Breast epithelium (tissue), 4 donors: ENCODE data around the gene PLA2G4D. TPM values are rescaled to one million over a fixed set of nuclear protein-coding genes. Genes with fewer than 3 reads are reported as not detected.
"Not testable (repeated sequence)": the region's sequence is repeated elsewhere in the genome, so short reads cannot be mapped to it uniquely, and the experiment has no call there.

ENCODE experiments used
- DNase-seq, 2 donors: peaks; one replicate each; pipeline ENCODE4 v3.0.0-alpha.2; 2019; ENCODE audit warnings: low spot score in 2 of 2
- H3K27ac ChIP-seq, 2 donors: fragments of 200-600 bp; sonication (generic) in 1 of 2; one replicate each; pipeline ENCODE4 v1.5.1; 2016 to 2019; ENCODE audit warnings: mild to moderate bottlenecking in 1 of 2
- H3K27me3 ChIP-seq, 2 donors: fragments of 200-600 bp; sonication (generic) in 1 of 2; one replicate each; pipeline versions ENCODE4 v1.5.1 to v1.6.0; 2017 to 2019; ENCODE audit warnings: control low read depth in 1 of 2, mild to moderate bottlenecking in 1 of 2
- H3K36me3 ChIP-seq: fragments of 200-600 bp; one replicate; pipeline ENCODE4 v1.5.1; 2019
- H3K4me1 ChIP-seq, 2 donors: fragments of 200-600 bp; sonication (generic); one replicate each; pipeline ENCODE4 v1.5.1; 2016 to 2019; ENCODE audit warnings: control low read depth in 1 of 2
- H3K4me3 ChIP-seq, 3 donors: fragments of 200-600 bp; sonication (generic); 1 replicate in 2 of 3; 2 replicates in 1 of 3; pipeline ENCODE4 v1.5.1; 2016 to 2019; ENCODE audit warnings: mild to moderate bottlenecking in 3 of 3, moderate library complexity in 2 of 3
- H3K9me3 ChIP-seq, 2 donors: fragments of 200-600 bp; sonication (generic) in 1 of 2; one replicate each; pipeline ENCODE4 v1.5.1; 2016 to 2019; ENCODE audit warnings: control low read depth in 1 of 2
- POLR2A ChIP-seq: fragments of 450-650 bp; IDR thresholded peaks from one replicate; pipeline ENCODE4 v1.6.1; 2016; ENCODE audit warnings: antibody characterized with exemption, mild to moderate bottlenecking, moderate library complexity
- POLR2AphosphoS5 ChIP-seq, 3 donors: sonication (generic); formaldehyde crosslinking; IDR thresholded peaks; one replicate each; pipeline ENCODE4 v1.6.1; 2017; ENCODE audit warnings: antibody characterized with exemption in 3 of 3
- intact Hi-C: fragments of 100-400 bp; cut with DNase I; formaldehyde crosslinking; loops from one replicate; pipeline ENCODE4 v1.15.1; 2023; ENCODE audit warnings: low total_unique reads
- total RNA-seq, 3 donors: library from RNA; depleted of rRNA; stranded (reverse); fragments of >200 nt; gene quantifications; one replicate each; pipeline ENCODE4 v1.1.0, GENCODE V29; 2016
- TF ChIP-seq, protein P1 (sequence below), 3 donors: fragments of 450-650 bp; IDR thresholded peaks; one replicate each; pipeline ENCODE4 v1.5.1; 2016 to 2017; ENCODE audit warnings: antibody characterized with exemption in 3 of 3, mild to moderate bottlenecking in 3 of 3, moderate library complexity in 3 of 3

PLA2G4D gene
- total RNA-seq, 3 donors from 2014 or later: not detected

- Histone ChIP-seq H3K27me3 (no peaks in the 10 kb centered on the region), H3K9me3 (no peaks in the 10 kb centered on the region), H3K27ac (no peak overlapping the region), H3K4me3 (no peak overlapping the region), H3K36me3 (no peaks in the 10 kb centered on the region), H3K4me1 (no peaks in the 10 kb centered on the region)
- intact Hi-C loops: no loop called here
- TF ChIP-seq, protein P1, sequence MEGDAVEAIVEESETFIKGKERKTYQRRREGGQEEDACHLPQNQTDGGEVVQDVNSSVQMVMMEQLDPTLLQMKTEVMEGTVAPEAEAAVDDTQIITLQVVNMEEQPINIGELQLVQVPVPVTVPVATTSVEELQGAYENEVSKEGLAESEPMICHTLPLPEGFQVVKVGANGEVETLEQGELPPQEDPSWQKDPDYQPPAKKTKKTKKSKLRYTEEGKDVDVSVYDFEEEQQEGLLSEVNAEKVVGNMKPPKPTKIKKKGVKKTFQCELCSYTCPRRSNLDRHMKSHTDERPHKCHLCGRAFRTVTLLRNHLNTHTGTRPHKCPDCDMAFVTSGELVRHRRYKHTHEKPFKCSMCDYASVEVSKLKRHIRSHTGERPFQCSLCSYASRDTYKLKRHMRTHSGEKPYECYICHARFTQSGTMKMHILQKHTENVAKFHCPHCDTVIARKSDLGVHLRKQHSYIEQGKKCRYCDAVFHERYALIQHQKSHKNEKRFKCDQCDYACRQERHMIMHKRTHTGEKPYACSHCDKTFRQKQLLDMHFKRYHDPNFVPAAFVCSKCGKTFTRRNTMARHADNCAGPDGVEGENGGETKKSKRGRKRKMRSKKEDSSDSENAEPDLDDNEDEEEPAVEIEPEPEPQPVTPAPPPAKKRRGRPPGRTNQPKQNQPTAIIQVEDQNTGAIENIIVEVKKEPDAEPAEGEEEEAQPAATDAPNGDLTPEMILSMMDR (IDR thresholded peaks at IDR 0.05): no peak
- TF ChIP-seq POLR2A (no peak), POLR2AphosphoS5 (IDR thresholded peaks at IDR 0.05) (no peak)
- no peak for DNase-seq
Observed at GRCh38 chr15:42100021-42100800, 5.8 kb upstream of the PLA2G4D start.

DNA sequence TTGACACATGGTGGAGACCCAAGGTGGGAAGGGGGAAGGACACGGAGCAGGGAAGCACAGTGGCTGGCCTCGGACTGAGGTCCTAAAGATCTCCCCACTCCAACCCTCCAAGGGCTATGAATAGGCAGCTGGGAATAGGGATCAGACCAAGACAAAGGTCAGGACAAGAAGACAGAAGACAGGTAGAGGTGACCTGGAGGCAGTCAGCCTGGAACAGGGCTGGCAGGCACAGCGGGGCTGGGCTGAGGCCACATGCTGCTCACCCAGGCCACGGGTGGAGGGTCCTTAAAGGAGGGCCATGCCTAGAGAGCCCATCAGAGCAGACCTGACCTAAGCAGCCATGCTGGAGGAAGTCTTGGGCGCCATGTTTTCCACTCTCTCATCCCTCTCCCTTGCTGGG, 2.7 kb upstream of the PLA2G4D start:
- Histone ChIP-seq H3K4me3 (no peak overlapping the region), H3K9me3 (no peaks in the 10 kb centered on the region), H3K4me1 (peaks cover 0 to 9% of the 10 kb centered on the region in 2 donors), H3K27ac (no peak overlapping the region), H3K27me3 (no peaks in the 10 kb centered on the region), H3K36me3 (no peaks in the 10 kb centered on the region)
- intact Hi-C loops: no loop called here
- TF ChIP-seq POLR2A (no peak), POLR2AphosphoS5 (IDR thresholded peaks at IDR 0.05) (no peak)
- TF ChIP-seq, protein P1 (IDR thresholded peaks at IDR 0.05): no peak
- DNase-seq: no peak

DNA sequence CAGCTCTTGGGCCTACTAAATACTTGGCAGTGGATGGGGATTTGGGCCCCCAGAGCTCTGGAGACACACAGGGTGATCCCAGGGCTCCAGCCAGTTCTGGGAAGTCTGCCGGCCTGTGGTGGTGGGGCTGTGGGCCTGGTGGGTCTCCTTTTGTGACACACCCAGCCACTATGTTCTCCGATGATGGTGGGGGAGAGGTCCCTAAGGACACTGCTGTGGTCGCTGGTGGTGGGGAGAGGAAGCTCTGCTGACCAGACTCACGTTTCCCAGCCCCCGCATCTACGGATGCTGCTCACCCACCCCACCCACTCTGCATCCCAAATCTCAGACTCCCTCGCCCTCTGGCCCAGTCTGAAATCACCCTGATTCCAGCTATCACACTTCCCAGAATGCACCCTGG, 396 bp downstream of the PLA2G4D start:
- no peaks in the 10 kb centered on the region for H3K9me3 ChIP-seq
- TF ChIP-seq POLR2AphosphoS5 (IDR thresholded peaks at IDR 0.05) (no peak), POLR2A (no peak)
- TF ChIP-seq, protein P1 (IDR thresholded peaks at IDR 0.05): no peak
- H3K4me1 ChIP-seq: peaks cover 0 to 9% of the 10 kb centered on the region in 2 donors
- H3K27me3 ChIP-seq: no peaks in the 10 kb centered on the region
- no peak overlapping the region for H3K27ac ChIP-seq
- no peaks in the 10 kb centered on the region for H3K36me3 ChIP-seq
- no peak for DNase-seq
- no peak overlapping the region for H3K4me3 ChIP-seq
- intact Hi-C loops: no loop called here

- no peak overlapping the region for H3K27ac ChIP-seq
- H3K27me3 ChIP-seq: no peaks in the 10 kb centered on the region
- H3K4me1 ChIP-seq: peaks cover 0 to 9% of the 10 kb centered on the region in 2 donors
- intact Hi-C loops: no loop called here
- peak in 1 of 2 donors; percentile 62 for DNase-seq
- no peaks in the 10 kb centered on the region for H3K36me3 ChIP-seq
- no peaks in the 10 kb centered on the region for H3K9me3 ChIP-seq
- no peak overlapping the region for H3K4me3 ChIP-seq
- TF ChIP-seq POLR2AphosphoS5 (IDR thresholded peaks at IDR 0.05): no peak
- TF ChIP-seq POLR2A: no peak
- TF ChIP-seq, protein P1 (IDR thresholded peaks at IDR 0.05): no peak
Observed at GRCh38 chr15:42092398-42093318, 1.7 kb downstream of the PLA2G4D start.

- DNase-seq, H3K27ac ChIP-seq, H3K36me3 ChIP-seq, H3K4me1 ChIP-seq, intact Hi-C loops, H3K27me3 ChIP-seq, H3K9me3 ChIP-seq, H3K4me3 ChIP-seq: not testable (repeated sequence)
Observed at GRCh38 chr15:42091753-42092397, 2.5 kb downstream of the PLA2G4D start.
